Activated CD8-positive, alpha-beta memory T cell treated with anti-CD3 and anti-CD28 coated beads for 48 hours (primary cell): Measurements from ENCODE around the gene NPY4R2.
"Not testable (repeated sequence)": the region's sequence is repeated elsewhere in the genome, so short reads cannot be mapped to it uniquely, and the experiment has no call there.

Experiments
- DNase-seq, 3 experiments: peaks; one replicate each; pipeline ENCODE4 v3.0.0-alpha.2; 2020; ENCODE audit warnings: low read depth in 2 of 3, low spot score in 2 of 3

The NPY4R2 gene, protein sequence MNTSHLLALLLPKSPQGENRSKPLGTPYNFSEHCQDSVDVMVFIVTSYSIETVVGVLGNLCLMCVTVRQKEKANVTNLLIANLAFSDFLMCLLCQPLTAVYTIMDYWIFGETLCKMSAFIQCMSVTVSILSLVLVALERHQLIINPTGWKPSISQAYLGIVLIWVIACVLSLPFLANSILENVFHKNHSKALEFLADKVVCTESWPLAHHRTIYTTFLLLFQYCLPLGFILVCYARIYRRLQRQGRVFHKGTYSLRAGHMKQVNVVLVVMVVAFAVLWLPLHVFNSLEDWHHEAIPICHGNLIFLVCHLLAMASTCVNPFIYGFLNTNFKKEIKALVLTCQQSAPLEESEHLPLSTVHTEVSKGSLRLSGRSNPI

GRCh38 chr10:47918475-47918874, at the start of gene NPY4R2:
TSS of gene NPY4R2 (plus strand) at chr10:47918662. CDS start at chr10:47921988, 3,326 bp downstream.
- DNase-seq: not testable (repeated sequence)

GRCh38 chr10:47870887-47871286, 47.6 kb upstream of the NPY4R2 start:
- DNase-seq: not testable (repeated sequence)

- DNase-seq: not testable (repeated sequence)
Measured at GRCh38 chr10:47871485-47872180, 46.8 kb upstream of the NPY4R2 start.

- DNase-seq: not testable (repeated sequence)
Measured at GRCh38 chr10:47872236-47872635, 46.2 kb upstream of the NPY4R2 start.

DNA sequence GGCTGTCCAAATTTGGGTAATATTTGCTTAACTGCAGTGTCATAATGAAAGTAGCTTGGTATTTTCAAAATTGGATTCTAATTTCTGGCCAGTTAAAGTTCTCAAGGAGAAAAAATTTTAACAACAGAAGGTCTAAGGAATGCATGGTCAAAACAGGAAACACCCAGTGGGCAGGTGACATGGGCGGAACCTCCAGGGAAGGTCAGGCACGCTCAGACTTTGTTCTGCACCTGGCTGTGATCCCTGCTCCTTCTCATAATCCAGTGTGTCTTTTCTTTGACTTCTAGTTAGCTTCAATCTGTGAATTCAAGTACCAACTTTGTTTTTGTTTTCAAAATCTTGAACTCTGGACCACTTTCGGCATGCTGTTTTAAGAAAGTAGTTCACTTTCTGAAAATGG, 34.2 kb upstream of the NPY4R2 start:
- DNase-seq: not testable (repeated sequence)

DNA sequence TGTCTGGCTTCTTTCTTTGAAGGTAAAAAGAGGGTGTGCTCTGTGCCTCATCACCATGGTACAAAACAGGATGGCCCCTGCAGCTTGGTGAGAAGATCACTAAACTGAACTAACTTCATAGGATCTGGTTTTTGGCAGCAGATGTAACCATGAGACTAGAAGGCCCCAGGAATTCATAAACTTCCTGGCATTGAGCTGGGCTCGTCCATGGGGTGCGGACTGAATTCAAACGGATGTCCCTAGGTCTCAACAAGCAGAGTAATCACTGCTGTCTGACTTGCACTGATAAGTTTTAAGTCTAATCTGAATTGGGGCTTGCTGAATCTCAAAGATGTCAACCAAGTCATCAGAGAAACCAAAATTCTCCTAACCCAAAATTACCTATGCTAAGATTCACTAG, 33.5 kb upstream of the NPY4R2 start:
- DNase-seq: not testable (repeated sequence)

- not testable (repeated sequence) for DNase-seq
Measured at GRCh38 chr10:47886356-47886755, 32.1 kb upstream of the NPY4R2 start.

DNA sequence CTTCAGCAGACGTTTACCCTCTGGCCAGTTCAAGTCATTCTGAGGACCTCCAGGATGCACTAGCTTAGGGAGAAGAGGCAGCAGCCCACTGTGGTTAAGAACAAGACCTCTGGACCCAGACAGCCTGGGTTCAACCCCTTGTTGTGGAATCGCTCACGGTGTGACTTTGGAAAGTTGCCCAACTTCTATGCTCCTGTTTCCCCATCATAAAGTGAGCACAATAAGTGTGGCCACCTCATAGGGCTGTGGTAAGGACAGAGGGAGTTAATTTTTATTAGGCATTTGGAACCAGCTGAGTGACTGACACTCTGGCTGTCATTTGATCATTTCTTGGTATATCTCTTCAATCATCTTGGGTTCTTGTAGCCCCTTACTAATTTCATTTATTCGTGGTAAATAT, 31.6 kb upstream of the NPY4R2 start:
- not testable (repeated sequence) for DNase-seq

DNA sequence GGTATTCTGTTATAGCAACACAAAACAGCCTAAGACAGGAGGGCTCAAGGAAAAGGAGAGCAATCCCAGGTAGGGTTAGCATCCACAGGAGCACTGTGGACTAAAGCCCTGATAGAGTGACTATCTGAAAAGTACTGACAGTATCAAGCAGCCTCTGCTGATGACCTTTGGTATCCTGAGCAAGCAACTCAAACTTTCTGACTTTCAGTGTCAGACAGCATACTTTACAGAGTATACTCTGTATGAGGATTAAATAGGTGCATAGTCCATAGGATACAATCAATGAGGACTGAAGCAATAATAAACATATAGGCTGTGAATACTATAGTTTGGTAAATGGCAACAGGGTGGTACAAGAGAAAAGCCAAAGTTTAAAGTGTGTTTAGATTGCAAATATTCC, 27.7 kb upstream of the NPY4R2 start:
- DNase-seq: not testable (repeated sequence)

- DNase-seq: not testable (repeated sequence)
Measured at GRCh38 chr10:47892494-47893261, 25.8 kb upstream of the NPY4R2 start.

DNA sequence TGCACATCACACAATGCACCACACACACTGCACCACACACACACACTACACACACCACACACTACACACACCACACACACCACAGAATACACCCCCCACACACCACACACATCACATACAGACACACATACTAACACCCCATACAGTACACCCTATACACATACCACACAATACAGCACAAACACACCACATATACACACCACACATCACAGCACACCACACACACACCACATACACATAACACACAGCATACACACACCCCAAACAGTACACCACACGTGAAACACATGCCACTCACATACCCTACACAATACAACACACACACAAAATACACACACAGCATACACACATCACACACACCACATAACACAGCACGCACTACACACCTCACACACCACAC, 23.9 kb upstream of the NPY4R2 start:
- not testable (repeated sequence) for DNase-seq

DNA sequence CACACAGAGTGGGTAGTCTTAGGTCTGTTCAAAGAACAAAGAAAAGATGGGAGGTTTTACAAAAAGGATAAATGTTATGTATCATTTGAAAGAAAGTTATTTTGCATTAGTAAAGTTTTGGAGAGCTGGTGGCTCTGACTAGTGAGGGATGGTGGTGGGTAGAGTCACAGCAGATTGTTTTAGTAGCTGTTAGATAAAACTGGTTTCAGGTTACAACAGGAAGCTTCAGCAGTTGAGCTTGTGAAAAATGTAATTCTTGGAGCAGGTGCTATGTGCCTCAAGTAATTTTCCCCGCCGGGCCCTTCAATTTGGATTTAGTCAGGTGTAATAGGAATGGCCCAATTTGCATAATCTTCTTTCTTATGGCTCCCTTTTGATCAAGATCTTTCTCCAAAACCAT, 20.6 kb upstream of the NPY4R2 start:
- DNase-seq: not testable (repeated sequence)

DNA sequence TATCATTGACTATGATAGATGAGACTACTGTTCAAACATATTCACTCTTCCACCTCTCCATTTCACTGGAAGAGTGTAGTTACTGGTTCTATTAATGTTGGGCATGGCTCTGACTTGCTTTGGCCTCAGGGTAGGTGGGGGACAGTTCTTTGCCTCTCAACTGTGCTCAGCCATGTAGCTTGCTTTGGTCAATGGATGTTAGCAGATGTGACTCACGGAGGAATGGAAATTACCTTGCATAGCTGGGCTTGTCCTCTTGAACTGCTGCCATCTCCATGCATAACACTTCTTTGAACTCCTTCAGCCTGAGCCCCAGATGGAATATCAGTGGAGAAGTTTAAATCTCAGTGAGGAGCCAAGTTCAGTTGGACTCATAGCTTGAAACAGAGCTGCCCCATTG, 9.1 kb upstream of the NPY4R2 start:
- not testable (repeated sequence) for DNase-seq

GRCh38 chr10:47910486-47910885, 8.0 kb upstream of the NPY4R2 start:
- DNase-seq: not testable (repeated sequence)

GRCh38 chr10:47914052-47914451, 4.4 kb upstream of the NPY4R2 start:
- not testable (repeated sequence) for DNase-seq

DNA sequence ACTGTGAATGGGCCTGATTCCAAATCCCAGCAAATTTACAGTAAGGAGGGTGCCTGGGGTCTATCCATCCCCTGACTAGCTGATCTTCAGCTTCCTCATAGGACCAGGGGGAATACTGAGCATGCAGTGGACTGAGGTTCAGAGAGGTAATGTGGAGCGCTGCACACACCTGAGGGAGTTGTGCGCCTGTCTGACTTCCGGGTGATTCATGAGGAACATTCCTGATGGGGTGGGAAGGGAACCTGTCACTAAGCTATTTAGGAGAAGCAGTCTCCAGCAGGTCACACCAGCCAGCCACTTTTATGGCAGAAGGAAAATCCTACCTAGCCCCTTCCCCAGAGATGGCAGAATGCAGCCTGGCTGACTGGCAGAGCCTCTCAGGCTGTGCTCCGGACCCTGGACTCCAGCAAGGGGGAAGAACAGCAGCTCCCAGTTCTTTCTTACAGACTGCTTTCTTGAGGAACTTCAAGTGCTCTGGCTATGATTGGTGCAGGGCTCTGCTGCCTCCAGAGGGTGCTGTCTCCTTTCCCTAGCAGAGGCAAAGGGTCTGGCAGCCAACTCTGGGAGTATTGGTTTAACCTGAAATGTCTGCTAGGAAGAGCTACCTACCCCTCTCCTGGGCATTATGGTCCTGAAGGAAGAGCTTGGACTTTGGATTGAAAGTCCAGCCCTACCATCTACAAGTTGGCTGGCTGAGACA, 2.5 kb upstream of the NPY4R2 start:
- not testable (repeated sequence) for DNase-seq

GRCh38 chr10:47920610-47921009, 2.1 kb downstream of the NPY4R2 start:
- DNase-seq: not testable (repeated sequence)

DNA sequence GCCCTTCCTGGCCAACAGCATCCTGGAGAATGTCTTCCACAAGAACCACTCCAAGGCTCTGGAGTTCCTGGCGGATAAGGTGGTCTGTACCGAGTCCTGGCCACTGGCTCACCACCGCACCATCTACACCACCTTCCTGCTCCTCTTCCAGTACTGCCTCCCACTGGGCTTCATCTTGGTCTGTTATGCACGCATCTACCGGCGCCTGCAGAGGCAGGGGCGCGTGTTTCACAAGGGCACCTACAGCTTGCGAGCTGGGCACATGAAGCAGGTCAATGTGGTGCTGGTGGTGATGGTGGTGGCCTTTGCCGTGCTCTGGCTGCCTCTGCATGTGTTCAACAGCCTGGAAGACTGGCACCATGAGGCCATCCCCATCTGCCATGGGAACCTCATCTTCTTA, 4.0 kb downstream of the NPY4R2 start:
- DNase-seq: not testable (repeated sequence)

GRCh38 chr10:47924628-47925027, 6.2 kb downstream of the NPY4R2 start:
- DNase-seq: not testable (repeated sequence)

- DNase-seq: not testable (repeated sequence)
Measured at GRCh38 chr10:47927147-47927916, 8.9 kb downstream of the NPY4R2 start.
